Suprapubic skin (tissue), 4 donors: ENCODE data around the gene PGGHG. TPM values are rescaled to one million over a fixed set of nuclear protein-coding genes. Genes with fewer than 3 reads are reported as not detected.

Source experiments
- DNase-seq, 2 donors: peaks; one replicate each; pipeline ENCODE4 v3.0.0-alpha.2; 2019; ENCODE audit warnings: low spot score in 2 of 2
- H3K27ac ChIP-seq: fragments of 200-600 bp; sonication (generic); one replicate; pipeline ENCODE4 v1.5.1; 2019
- H3K27me3 ChIP-seq: fragments of 200-600 bp; sonication (generic); one replicate; pipeline ENCODE4 v1.5.1; 2019
- H3K36me3 ChIP-seq: fragments of 200-600 bp; sonication (generic); one replicate; pipeline ENCODE4 v1.5.1; 2019
- H3K4me1 ChIP-seq: fragments of 200-600 bp; sonication (generic); one replicate; pipeline ENCODE4 v1.5.1; 2019
- H3K4me3 ChIP-seq: fragments of 200-600 bp; sonication (generic); one replicate; pipeline ENCODE4 v1.5.1; 2019; ENCODE audit warnings: mild to moderate bottlenecking
- H3K9me3 ChIP-seq: fragments of 200-600 bp; sonication (generic); one replicate; pipeline ENCODE4 v1.5.1; 2019
- CTCF ChIP-seq, 2 donors: fragments of 200-600 bp in 1 of 2; fragments of 450-650 bp in 1 of 2; sonication (generic) in 1 of 2; IDR thresholded peaks; one replicate each; pipeline ENCODE4 v1.5.1; 2016 to 2019; ENCODE audit warnings: antibody characterized with exemption in 2 of 2, mild to moderate bottlenecking in 1 of 2, moderate library complexity in 1 of 2
- EP300 ChIP-seq: sonication (generic); formaldehyde crosslinking; IDR thresholded peaks from one replicate; pipeline ENCODE4 v1.6.1; 2017; ENCODE audit warnings: antibody characterized with exemption
- POLR2A ChIP-seq, 2 donors: fragments of 450-650 bp; IDR thresholded peaks; one replicate each; pipeline ENCODE4 v1.6.1; 2017; ENCODE audit warnings: antibody characterized with exemption in 2 of 2, mild to moderate bottlenecking in 2 of 2, moderate library complexity in 2 of 2
- POLR2AphosphoS5 ChIP-seq, 3 donors: sonication (generic); formaldehyde crosslinking; IDR thresholded peaks; one replicate each; pipeline ENCODE4 v1.6.1; 2017; ENCODE audit warnings: antibody characterized with exemption in 3 of 3
- WGBS: methylation state at CpG from one replicate; pipeline ENCODE4 v1.1.5; 2018; 5-methylcytosine and 5-hydroxymethylcytosine counted together
- total RNA-seq, 4 donors: library from RNA; depleted of rRNA; stranded (reverse); fragments of >200 nt; gene quantifications; one replicate each; pipeline ENCODE4 v1.1.0, GENCODE V29; 2016

Gene PGGHG
- total RNA-seq, 4 donors from 2014 or later = 3.5 to 22.0 (median 8.1) TPM

DNA sequence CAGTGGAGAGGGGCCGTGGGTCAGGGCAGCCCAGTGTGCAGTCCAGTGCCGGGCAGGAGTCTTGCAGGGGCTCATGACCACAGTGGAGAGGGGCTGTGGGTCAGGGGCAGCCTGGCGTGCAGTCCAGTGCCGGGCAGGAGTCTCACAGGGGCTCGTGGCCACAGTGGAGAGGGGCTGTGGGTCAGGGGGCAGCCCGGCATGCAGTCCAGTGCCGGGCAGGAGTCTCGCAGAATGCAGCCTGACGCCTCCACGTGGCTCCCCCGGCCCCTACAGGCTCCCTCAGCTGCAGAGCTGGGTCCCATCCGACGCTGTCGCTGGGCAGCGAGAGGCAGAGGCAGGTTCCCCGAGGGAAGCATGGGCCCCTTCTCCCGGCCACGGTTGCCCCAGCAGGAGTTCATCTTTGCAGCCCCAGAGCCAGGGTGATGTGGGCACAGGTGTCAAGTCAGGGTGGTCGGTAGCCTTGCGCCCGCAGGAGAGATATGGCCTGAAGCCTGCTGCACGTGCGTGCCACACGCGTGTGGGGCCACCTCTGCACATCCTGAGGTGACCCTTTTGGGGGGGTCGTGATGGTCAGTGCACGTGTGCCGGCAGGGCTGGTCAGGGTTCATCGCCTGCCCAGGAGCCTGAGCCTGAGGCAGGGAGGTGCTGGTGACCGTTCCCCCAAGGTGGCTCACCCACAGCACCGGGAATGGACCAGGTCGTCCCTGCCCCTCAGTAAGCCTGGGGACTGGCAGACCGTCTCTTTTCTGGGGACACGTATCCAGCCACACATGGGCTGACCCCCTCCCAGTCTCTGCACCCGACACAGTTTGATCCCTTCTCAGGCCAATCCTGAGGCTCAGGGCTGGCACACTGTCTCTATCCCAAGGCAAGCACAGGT lies 7.5 kb downstream of the PGGHG start:
- DNase-seq = peak in 1 of 2 donors; percentile 67
- no peak overlapping the region for H3K4me3 ChIP-seq
- H3K27me3 ChIP-seq = peaks cover 17% of the 10 kb centered on the region
- peaks cover 13% of the 10 kb centered on the region for H3K4me1 ChIP-seq
- no peaks in the 10 kb centered on the region for H3K9me3 ChIP-seq
- 86% methylated on average over 5 of the region's 35 CpGs for WGBS
- no peak overlapping the region for H3K27ac ChIP-seq
- TF ChIP-seq EP300 = no peak
- TF ChIP-seq CTCF (IDR thresholded peaks at IDR 0.05) = no peak
- no peak for TF ChIP-seq POLR2AphosphoS5 (IDR thresholded peaks at IDR 0.05)
- TF ChIP-seq POLR2A (IDR thresholded peaks at IDR 0.05) = no peak
- peaks cover 7% of the 10 kb centered on the region for H3K36me3 ChIP-seq

- H3K27me3 ChIP-seq = peaks cover 17% of the 10 kb centered on the region
- 40% methylated on average over 9 of the region's 13 CpGs for WGBS
- DNase-seq = no peak
- H3K27ac ChIP-seq = no peak overlapping the region
- H3K4me3 ChIP-seq = no peak overlapping the region
- no peak for TF ChIP-seq EP300
- TF ChIP-seq POLR2A (IDR thresholded peaks at IDR 0.05) = no peak
- TF ChIP-seq CTCF (IDR thresholded peaks at IDR 0.05) = no peak
- TF ChIP-seq POLR2AphosphoS5 (IDR thresholded peaks at IDR 0.05) = no peak
- H3K9me3 ChIP-seq = no peaks in the 10 kb centered on the region
- H3K36me3 ChIP-seq = peaks cover 7% of the 10 kb centered on the region
- H3K4me1 ChIP-seq = peaks cover 13% of the 10 kb centered on the region
Measured at GRCh38 chr11:297051-297585, 8.2 kb downstream of the PGGHG start.

DNA sequence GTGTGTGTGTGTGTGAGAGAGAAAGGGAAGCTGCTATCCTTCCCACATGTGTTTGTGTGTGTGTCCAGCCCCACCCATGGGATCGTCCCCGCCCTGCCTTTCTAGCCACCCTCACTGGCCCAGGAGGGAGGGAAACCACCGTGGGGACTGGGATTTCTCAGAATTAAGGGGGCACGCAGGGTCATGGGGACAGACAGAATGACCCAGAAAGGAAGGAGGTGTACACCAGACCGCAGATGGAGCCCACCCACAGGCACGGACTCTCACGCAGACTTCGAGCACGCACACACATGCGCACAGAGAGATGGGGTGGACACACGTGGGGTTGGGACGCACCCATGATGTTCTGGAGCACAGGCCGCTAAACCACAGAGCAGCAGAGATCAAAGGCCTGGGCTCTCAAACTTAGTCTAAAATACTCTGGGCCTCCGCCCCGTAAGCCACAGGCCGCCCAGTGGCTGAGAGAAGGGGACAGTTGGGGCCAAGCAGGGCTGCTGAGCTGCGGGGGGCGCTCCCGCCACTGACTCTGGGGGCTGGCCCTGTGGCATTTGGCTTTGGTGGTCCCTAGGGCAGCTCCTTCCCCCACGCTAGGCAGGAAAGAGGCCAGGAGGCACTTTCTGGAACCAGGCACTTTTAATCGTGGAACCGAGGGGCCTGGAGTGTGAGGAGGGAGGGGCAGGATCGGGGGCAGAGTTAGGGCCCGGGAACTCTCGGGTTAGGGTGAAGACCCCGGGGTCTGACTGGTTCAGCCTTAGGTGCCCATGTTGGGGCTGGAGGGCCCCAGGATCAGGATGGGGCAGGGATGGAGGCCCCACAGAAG lies 8.9 kb downstream of the PGGHG start:
- peaks cover 13% of the 10 kb centered on the region for H3K4me1 ChIP-seq
- H3K36me3 ChIP-seq = peaks cover 4% of the 10 kb centered on the region
- peak; percentile 79 to 80 for DNase-seq
- H3K27ac ChIP-seq = peak overlapping the region; percentile 55
- TF ChIP-seq POLR2A (IDR thresholded peaks at IDR 0.05) = no peak
- peak in 1 of 3 donors; percentile 21 for TF ChIP-seq POLR2AphosphoS5 (IDR thresholded peaks at IDR 0.05)
- TF ChIP-seq EP300 = no peak
- 54% methylated on average over 20 of the region's 26 CpGs for WGBS
- no peak overlapping the region for H3K4me3 ChIP-seq
- H3K27me3 ChIP-seq = peaks cover 17% of the 10 kb centered on the region
- no peaks in the 10 kb centered on the region for H3K9me3 ChIP-seq

DNA sequence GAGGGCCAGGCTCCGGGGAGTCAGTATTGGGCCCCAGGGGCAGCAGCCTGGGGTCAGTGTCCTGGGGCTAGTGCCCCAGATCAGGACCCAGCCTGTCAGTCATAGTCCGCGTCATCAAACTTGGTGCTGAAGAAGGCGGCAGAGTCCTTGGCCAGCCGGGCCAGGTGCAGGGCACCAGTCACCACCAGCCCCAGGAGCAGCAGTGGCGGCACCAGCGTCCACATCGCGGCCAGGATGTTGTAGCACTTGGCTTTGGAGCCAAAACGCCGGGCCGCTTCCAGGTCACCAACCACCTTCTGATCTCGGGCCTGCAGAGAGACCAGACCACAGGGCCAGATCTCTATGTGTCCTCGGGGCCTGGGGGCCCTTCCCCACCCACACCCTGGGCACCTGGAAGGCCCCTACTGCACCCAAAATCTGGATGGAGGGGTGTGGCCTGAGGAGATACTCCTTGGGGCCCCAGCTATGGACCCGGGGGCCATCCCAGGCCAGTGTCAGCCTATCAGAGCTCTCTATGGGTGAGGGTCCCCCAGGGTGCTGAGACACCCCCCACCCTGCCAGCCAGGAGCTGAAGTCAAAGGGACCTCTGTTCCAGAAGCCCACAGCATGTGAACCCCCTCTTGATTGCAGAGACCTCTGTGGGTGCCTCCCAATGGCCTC lies 9.6 kb downstream of the PGGHG start:
- peaks cover 4% of the 10 kb centered on the region for H3K36me3 ChIP-seq
- 96% methylated on average over 3 of the region's 15 CpGs for WGBS
- H3K27ac ChIP-seq = peak overlapping the region; percentile 55
- H3K27me3 ChIP-seq = peaks cover 17% of the 10 kb centered on the region
- peaks cover 13% of the 10 kb centered on the region for H3K4me1 ChIP-seq
- DNase-seq = peak; percentile 70 to 73
- TF ChIP-seq POLR2A (IDR thresholded peaks at IDR 0.05) (no peak), EP300 (no peak)
- no peaks in the 10 kb centered on the region for H3K9me3 ChIP-seq
- no peak overlapping the region for H3K4me3 ChIP-seq

GRCh38 chr11:299081-299891 lies 10.4 kb downstream of the PGGHG start, which contains the start of gene IFITM5:
IFITM5 (minus strand) TSS chr11:299526; CDS start chr11:299490, 36 bp downstream.
- H3K27ac ChIP-seq = no peak within 1 kb of the TSS
- no peaks in the 10 kb centered on the region for H3K36me3 ChIP-seq
- H3K4me3 ChIP-seq = no peak within 1 kb of the TSS
- TF ChIP-seq EP300 (no peak), POLR2A (IDR thresholded peaks at IDR 0.05) (no peak), CTCF (IDR thresholded peaks at IDR 0.05) (no peak), POLR2AphosphoS5 (IDR thresholded peaks at IDR 0.05) (no peak)
- DNase-seq = peak in 1 of 2 donors; percentile 60
- H3K27me3 ChIP-seq = peaks cover 17% of the 10 kb centered on the region
- peaks cover 13% of the 10 kb centered on the region for H3K4me1 ChIP-seq
- H3K9me3 ChIP-seq = no peaks in the 10 kb centered on the region
- WGBS = 74% methylated on average over 7 of the region's 40 CpGs
